RWPE2 (cell line): ENCODE measurements around the gene PSAPL1.

Source experiments
- ATAC-seq: fragments of 200-7000 bp; cut with Tn5 transposase; 3 replicates; pipeline ENCODE4 v1.9.1; 2021; ENCODE audit warnings: low read depth
- DNase-seq: peaks from one replicate; pipeline ENCODE4 v3.0.0-alpha.2; 2020; ENCODE audit warnings: low spot score
- H3K27ac ChIP-seq: fragments of 450-650 bp; 2 replicates; pipeline ENCODE4 v1.5.1; 2017; ENCODE audit warnings: mild to moderate bottlenecking; ENCODE audit not compliant: poor library complexity, severe bottlenecking
- H3K27me3 ChIP-seq: fragments of 250-450 bp; sonication (Bioruptor Pico); 2 replicates; pipeline ENCODE4 v1.5.1; 2021; ENCODE audit warnings: mild to moderate bottlenecking, moderate library complexity; ENCODE audit not compliant: insufficient read depth, poor library complexity, severe bottlenecking
- H3K36me3 ChIP-seq: fragments of 250-450 bp; sonication (Bioruptor Pico); 2 replicates; pipeline ENCODE4 v1.5.1; 2020; ENCODE audit warnings: low read depth, mild to moderate bottlenecking, moderate library complexity
- H3K4me1 ChIP-seq: fragments of 250-450 bp; sonication (Bioruptor Pico); 2 replicates; pipeline ENCODE4 v1.5.1; 2021; ENCODE audit warnings: mild to moderate bottlenecking, moderate library complexity; ENCODE audit not compliant: insufficient read depth, poor library complexity, severe bottlenecking
- H3K4me3 ChIP-seq: fragments of 250-450 bp; sonication (Bioruptor Pico); 2 replicates; pipeline ENCODE4 v1.5.1; 2021; ENCODE audit warnings: mild to moderate bottlenecking, moderate library complexity; ENCODE audit not compliant: severe bottlenecking
- H3K9me3 ChIP-seq: fragments of 250-450 bp; sonication (Bioruptor Pico); 2 replicates; pipeline ENCODE4 v1.5.1; 2021; ENCODE audit warnings: mild to moderate bottlenecking, moderate library complexity; ENCODE audit not compliant: severe bottlenecking
- TF ChIP-seq, protein P1 (sequence below): fragments of 450-650 bp; IDR thresholded peaks from one replicate; pipeline ENCODE4 v1.5.1; 2017; ENCODE audit warnings: mild to moderate bottlenecking, moderate library complexity; ENCODE audit not compliant: poor library complexity, severe bottlenecking

Gene PSAPL1

GRCh38 chr4:7399440-7400234, 35.1 kb downstream of the PSAPL1 start:
- Histone ChIP-seq H3K9me3 (no peaks in the 10 kb centered on the region), H3K36me3 (no peaks in the 10 kb centered on the region), H3K4me3 (no peak overlapping the region), H3K27me3 (no peaks in the 10 kb centered on the region), H3K27ac (no peak overlapping the region), H3K4me1 (peaks cover 41% of the 10 kb centered on the region)
- TF ChIP-seq, protein P1, sequence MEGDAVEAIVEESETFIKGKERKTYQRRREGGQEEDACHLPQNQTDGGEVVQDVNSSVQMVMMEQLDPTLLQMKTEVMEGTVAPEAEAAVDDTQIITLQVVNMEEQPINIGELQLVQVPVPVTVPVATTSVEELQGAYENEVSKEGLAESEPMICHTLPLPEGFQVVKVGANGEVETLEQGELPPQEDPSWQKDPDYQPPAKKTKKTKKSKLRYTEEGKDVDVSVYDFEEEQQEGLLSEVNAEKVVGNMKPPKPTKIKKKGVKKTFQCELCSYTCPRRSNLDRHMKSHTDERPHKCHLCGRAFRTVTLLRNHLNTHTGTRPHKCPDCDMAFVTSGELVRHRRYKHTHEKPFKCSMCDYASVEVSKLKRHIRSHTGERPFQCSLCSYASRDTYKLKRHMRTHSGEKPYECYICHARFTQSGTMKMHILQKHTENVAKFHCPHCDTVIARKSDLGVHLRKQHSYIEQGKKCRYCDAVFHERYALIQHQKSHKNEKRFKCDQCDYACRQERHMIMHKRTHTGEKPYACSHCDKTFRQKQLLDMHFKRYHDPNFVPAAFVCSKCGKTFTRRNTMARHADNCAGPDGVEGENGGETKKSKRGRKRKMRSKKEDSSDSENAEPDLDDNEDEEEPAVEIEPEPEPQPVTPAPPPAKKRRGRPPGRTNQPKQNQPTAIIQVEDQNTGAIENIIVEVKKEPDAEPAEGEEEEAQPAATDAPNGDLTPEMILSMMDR = no peak
- no peak for DNase-seq
- no peak for ATAC-seq

GRCh38 chr4:7398788-7399439, 35.8 kb downstream of the PSAPL1 start:
- H3K4me1 ChIP-seq = peaks cover 39% of the 10 kb centered on the region
- H3K27ac ChIP-seq = no peak overlapping the region
- H3K9me3 ChIP-seq = no peaks in the 10 kb centered on the region
- DNase-seq (no peak), ATAC-seq (no peak)
- no peak overlapping the region for H3K4me3 ChIP-seq
- no peaks in the 10 kb centered on the region for H3K27me3 ChIP-seq
- TF ChIP-seq, protein P1 = no peak
- H3K36me3 ChIP-seq = no peaks in the 10 kb centered on the region

GRCh38 chr4:7398104-7398423, 36.7 kb downstream of the PSAPL1 start:
- Histone ChIP-seq H3K36me3 (no peaks in the 10 kb centered on the region), H3K27me3 (no peaks in the 10 kb centered on the region), H3K4me1 (peaks cover 35% of the 10 kb centered on the region), H3K27ac (peak overlapping the region; percentile 67), H3K4me3 (no peak overlapping the region), H3K9me3 (no peaks in the 10 kb centered on the region)
- peak; percentile 83 for DNase-seq
- TF ChIP-seq, protein P1 = peak; percentile 13
- peak; percentile 6; the same call in 1 of the 3 replicates for ATAC-seq

- DNase-seq (peak; percentile 68), ATAC-seq (peak; percentile 93)
- H3K36me3 ChIP-seq = no peaks in the 10 kb centered on the region
- TF ChIP-seq, protein P1 = no peak
- peak overlapping the region; percentile 67 for H3K27ac ChIP-seq
- no peak overlapping the region for H3K4me3 ChIP-seq
- no peaks in the 10 kb centered on the region for H3K9me3 ChIP-seq
- no peaks in the 10 kb centered on the region for H3K27me3 ChIP-seq
- H3K4me1 ChIP-seq = peaks cover 30% of the 10 kb centered on the region
Measured at GRCh38 chr4:7397206-7398103, 37.3 kb downstream of the PSAPL1 start.
